ENCODE data around the gene OLFML2B.
"Not testable (repeated sequence)": the region's sequence is repeated elsewhere in the genome, so short reads cannot be mapped to it uniquely, and the experiment has no call there.

OLFML2B gene

GRCh38 chr1:162033428-162033827 lies 9.8 kb upstream of the OLFML2B start:
- no peak for DNase-seq

GRCh38 chr1:162030759-162031280 lies 7.2 kb upstream of the OLFML2B start:
- no peak for DNase-seq

- DNase-seq: no peak
Observed at GRCh38 chr1:162029157-162029556, 5.5 kb upstream of the OLFML2B start.

- no peak for DNase-seq
Observed at GRCh38 chr1:162028726-162029125, 5.1 kb upstream of the OLFML2B start.

- no peak for DNase-seq
Observed at GRCh38 chr1:162026881-162027280, 3.2 kb upstream of the OLFML2B start.

- DNase-seq: no peak
Observed at GRCh38 chr1:162025541-162025940, 1.9 kb upstream of the OLFML2B start.

- DNase-seq: no peak
Observed at GRCh38 chr1:162023181-162023546, 505 bp downstream of the OLFML2B start.

- DNase-seq: no peak
Observed at GRCh38 chr1:162022626-162023025, 1.0 kb downstream of the OLFML2B start.

GRCh38 chr1:162021124-162021523 lies 2.5 kb downstream of the OLFML2B start:
- DNase-seq: no peak

GRCh38 chr1:162020150-162020549 lies 3.5 kb downstream of the OLFML2B start:
- no peak for DNase-seq

GRCh38 chr1:162019446-162019845 lies 4.2 kb downstream of the OLFML2B start:
- no peak for DNase-seq

GRCh38 chr1:162019006-162019405 lies 4.7 kb downstream of the OLFML2B start:
- DNase-seq: peak; percentile 81

GRCh38 chr1:162018418-162018817 lies 5.3 kb downstream of the OLFML2B start:
- DNase-seq: no peak

- DNase-seq: not testable (repeated sequence)
Observed at GRCh38 chr1:162017791-162018190, 5.9 kb downstream of the OLFML2B start.

- DNase-seq: no peak
Observed at GRCh38 chr1:162016631-162017030, 7.0 kb downstream of the OLFML2B start.

GRCh38 chr1:162015196-162015595 lies 8.5 kb downstream of the OLFML2B start:
- no peak for DNase-seq

- no peak for DNase-seq
Observed at GRCh38 chr1:162014202-162014601, 9.5 kb downstream of the OLFML2B start.

GRCh38 chr1:162013289-162013688 lies 10.4 kb downstream of the OLFML2B start:
- no peak for DNase-seq

- DNase-seq: no peak
Observed at GRCh38 chr1:162011337-162012012, 12.2 kb downstream of the OLFML2B start.

- no peak for DNase-seq
Observed at GRCh38 chr1:162010175-162010506, 13.5 kb downstream of the OLFML2B start.

- DNase-seq: no peak
Observed at GRCh38 chr1:162009501-162010174, 14.0 kb downstream of the OLFML2B start.

GRCh38 chr1:162008799-162009198 lies 14.9 kb downstream of the OLFML2B start:
- no peak for DNase-seq

GRCh38 chr1:162007466-162007865 lies 16.2 kb downstream of the OLFML2B start:
- DNase-seq: no peak

- no peak for DNase-seq
Observed at GRCh38 chr1:162006081-162006480, 17.6 kb downstream of the OLFML2B start.

All from NCI-H774 (cell line).